Activated T-helper 1 cell treated with anti-CD3 and anti-CD28 coated beads, Interleukin-12 subunit alpha, Interleukin-12 subunit beta, Interleukin-2, Interleukin-4 antibody, amounts not matched to agents 30 ng/mL and 10 ng/mL and 1 ng/mL, durations not matched to agents 14 hours and 24 hours and 36 hours (primary cell): ENCODE measurements around the gene E2F3. TPM values are rescaled to one million over a fixed set of nuclear protein-coding genes. Genes with fewer than 3 reads are reported as not detected.
A peak's percentile ranks its signal among the peaks of the same experiment; 100 is the strongest.
"Not testable (repeated sequence)": the region's sequence is repeated elsewhere in the genome, so short reads cannot be mapped to it uniquely, and the experiment has no call there.

Experiments
- DNase-seq: peaks from one replicate; pipeline ENCODE4 v3.0.0; 2021; ENCODE audit warnings: low spot score
- H3K27ac Mint-ChIP-seq: one replicate; pipeline ENCODE4 v1.8.0; 2021; ENCODE audit warnings: mild to moderate bottlenecking, mixed read lengths
- H3K27me3 Mint-ChIP-seq: one replicate; pipeline ENCODE4 v1.8.0; 2022; ENCODE audit warnings: mild to moderate bottlenecking, moderate library complexity, mixed read lengths; ENCODE audit not compliant: insufficient read depth
- H3K36me3 Mint-ChIP-seq: one replicate; pipeline ENCODE4 v1.8.0; 2021; ENCODE audit warnings: low read depth, mixed read lengths
- H3K4me1 Mint-ChIP-seq: one replicate; pipeline ENCODE4 v1.8.0; 2021; ENCODE audit warnings: low read depth, mixed read lengths
- H3K4me3 Mint-ChIP-seq: one replicate; pipeline ENCODE4 v1.8.0; 2021; ENCODE audit warnings: mild to moderate bottlenecking, moderate library complexity, mixed read lengths
- H3K9me3 Mint-ChIP-seq: one replicate; pipeline ENCODE4 v1.8.0; 2021; ENCODE audit warnings: mixed read lengths
- intact Hi-C: fragments of 100-400 bp; cut with micrococcal nuclease; formaldehyde crosslinking; loops from one replicate; pipeline ENCODE4 v1.15.1; 2024
- total RNA-seq: library from RNA; stranded (reverse); gene quantifications from 2 replicates; pipeline ENCODE4 v1.2.3, GENCODE V29; 2022

The E2F3 gene
- total RNA-seq, 1 donor from 2014 or later, result 30.5 TPM

- DNase-seq, H3K9me3 Mint-ChIP-seq, H3K27me3 Mint-ChIP-seq, H3K4me3 Mint-ChIP-seq, H3K27ac Mint-ChIP-seq, intact Hi-C loops: not testable (repeated sequence)
- Mint-ChIP-seq H3K4me1 (peaks cover 26% of the 10 kb centered on the region), H3K36me3 (peaks cover 33% of the 10 kb centered on the region)
These were observed 63.9 kb downstream of the E2F3 start for GRCh38 chr6:20465616-20466015.

DNA sequence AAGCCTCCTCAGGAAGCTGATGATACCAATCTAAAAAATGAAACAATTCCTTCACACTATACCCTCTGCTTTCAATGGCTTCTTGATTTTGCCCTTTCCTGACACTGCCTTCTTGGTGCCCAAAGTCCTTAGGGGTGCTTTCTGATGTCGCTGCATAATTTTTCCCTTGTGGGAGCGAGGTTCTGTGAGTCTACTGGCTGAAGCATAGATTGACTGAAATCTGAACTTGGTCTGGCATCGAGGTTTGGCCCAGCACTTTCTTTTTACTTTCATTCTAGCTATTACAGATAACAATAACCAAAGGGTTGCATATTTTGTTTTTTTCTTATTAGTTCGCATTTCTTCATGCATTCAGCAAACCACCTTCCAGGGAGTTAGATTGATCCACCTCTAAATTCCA lies 65.8 kb downstream of the E2F3 start:
- intact Hi-C loops, result no loop called here
- no peak overlapping the region for H3K4me3 Mint-ChIP-seq
- H3K27ac Mint-ChIP-seq, result no peak overlapping the region
- no peaks in the 10 kb centered on the region for H3K9me3 Mint-ChIP-seq
- no peaks in the 10 kb centered on the region for H3K27me3 Mint-ChIP-seq
- no peak for DNase-seq
- peaks cover 26% of the 10 kb centered on the region for H3K4me1 Mint-ChIP-seq
- peaks cover 30% of the 10 kb centered on the region for H3K36me3 Mint-ChIP-seq

DNA sequence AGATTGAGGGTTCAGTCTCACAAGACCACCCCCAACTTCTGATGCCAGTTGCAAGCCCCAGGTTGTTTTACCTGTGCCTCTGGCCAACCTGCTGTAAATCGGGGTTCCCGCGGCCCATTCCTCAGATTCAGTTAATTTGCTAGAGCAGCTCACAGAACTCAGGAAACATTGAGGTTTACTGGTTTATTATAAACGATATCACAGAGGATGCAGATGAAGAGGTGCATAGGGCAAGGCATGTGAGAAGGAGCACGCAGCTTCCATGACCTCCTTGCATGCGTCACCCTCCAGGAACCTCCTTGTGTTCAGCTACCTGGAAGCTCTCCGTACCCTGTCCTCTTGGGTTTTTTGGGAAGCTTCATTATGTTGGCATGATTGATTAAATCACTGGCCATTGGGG lies 66.5 kb downstream of the E2F3 start:
- Mint-ChIP-seq H3K27ac (no peak overlapping the region), H3K9me3 (no peaks in the 10 kb centered on the region), H3K27me3 (no peaks in the 10 kb centered on the region), H3K4me1 (peaks cover 26% of the 10 kb centered on the region), H3K36me3 (peaks cover 30% of the 10 kb centered on the region), H3K4me3 (no peak overlapping the region)
- no peak for DNase-seq
- intact Hi-C loops, result no loop called here

DNA sequence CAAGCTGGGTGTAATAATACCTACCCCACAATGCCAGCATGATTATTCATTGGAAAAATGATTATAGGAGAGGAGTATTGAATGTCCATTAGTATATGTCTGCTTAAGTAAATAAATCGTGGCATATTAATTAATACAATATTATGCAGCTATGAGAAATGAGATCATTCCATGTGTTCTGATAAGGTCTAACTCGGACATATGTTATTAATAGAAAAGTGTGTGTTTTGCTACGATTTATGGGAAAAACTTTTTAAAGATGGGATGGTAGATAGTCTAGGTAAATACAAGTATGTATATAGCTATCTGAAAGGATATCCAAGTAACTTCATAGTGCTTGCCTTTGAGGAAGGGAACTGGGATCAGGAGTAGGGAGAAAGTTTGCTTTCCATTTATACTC lies 71.1 kb downstream of the E2F3 start:
- H3K27ac Mint-ChIP-seq, result no peak overlapping the region
- no peaks in the 10 kb centered on the region for H3K9me3 Mint-ChIP-seq
- H3K4me3 Mint-ChIP-seq, result no peak overlapping the region
- no peaks in the 10 kb centered on the region for H3K27me3 Mint-ChIP-seq
- no peak for DNase-seq
- intact Hi-C loops, result no loop called here
- peaks cover 8% of the 10 kb centered on the region for H3K36me3 Mint-ChIP-seq
- H3K4me1 Mint-ChIP-seq, result peaks cover 20% of the 10 kb centered on the region

GRCh38 chr6:20473518-20473917 lies 71.8 kb downstream of the E2F3 start:
- Mint-ChIP-seq H3K9me3 (no peaks in the 10 kb centered on the region), H3K36me3 (peaks cover 8% of the 10 kb centered on the region), H3K4me1 (peaks cover 16% of the 10 kb centered on the region), H3K27me3 (no peaks in the 10 kb centered on the region), H3K27ac (no peak overlapping the region), H3K4me3 (no peak overlapping the region)
- DNase-seq, result no peak
- intact Hi-C loops, result no loop called here

- no peak overlapping the region for H3K27ac Mint-ChIP-seq
- H3K9me3 Mint-ChIP-seq, result no peaks in the 10 kb centered on the region
- H3K27me3 Mint-ChIP-seq, result no peaks in the 10 kb centered on the region
- peaks cover 4% of the 10 kb centered on the region for H3K36me3 Mint-ChIP-seq
- intact Hi-C loops, result no loop called here
- peaks cover 13% of the 10 kb centered on the region for H3K4me1 Mint-ChIP-seq
- DNase-seq, result no peak
- H3K4me3 Mint-ChIP-seq, result no peak overlapping the region
These were observed 73.3 kb downstream of the E2F3 start for GRCh38 chr6:20474874-20475542.

- no peak overlapping the region for H3K27ac Mint-ChIP-seq
- no peaks in the 10 kb centered on the region for H3K27me3 Mint-ChIP-seq
- no peak overlapping the region for H3K4me3 Mint-ChIP-seq
- intact Hi-C loops, result no loop called here
- H3K9me3 Mint-ChIP-seq, result no peaks in the 10 kb centered on the region
- H3K36me3 Mint-ChIP-seq, result peaks cover 8% of the 10 kb centered on the region
- DNase-seq, result no peak
- peaks cover 15% of the 10 kb centered on the region for H3K4me1 Mint-ChIP-seq
These were observed 74.9 kb downstream of the E2F3 start for GRCh38 chr6:20476501-20477043.

DNA sequence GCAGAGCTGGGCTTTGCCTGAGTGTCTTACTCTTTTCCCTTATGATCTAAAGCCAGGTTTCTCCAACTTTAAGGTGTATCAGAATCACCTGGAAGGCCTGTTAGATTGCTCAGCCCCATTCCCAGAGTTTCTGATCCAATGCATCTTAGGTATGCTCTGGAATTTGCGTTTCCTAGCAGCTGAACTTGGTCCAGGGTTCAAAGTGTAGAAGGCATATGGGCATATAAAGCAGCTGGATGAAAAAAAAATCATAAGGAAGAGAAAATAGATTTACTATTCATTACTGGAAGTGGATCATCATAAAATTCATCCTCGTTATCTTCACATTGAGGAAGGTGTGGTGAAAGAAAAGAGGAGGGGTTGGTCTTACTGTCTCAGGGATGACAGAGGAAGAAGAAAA lies 75.8 kb downstream of the E2F3 start:
- intact Hi-C loops, result no loop called here
- no peak overlapping the region for H3K4me3 Mint-ChIP-seq
- no peak overlapping the region for H3K27ac Mint-ChIP-seq
- DNase-seq, result no peak
- peaks cover 12% of the 10 kb centered on the region for H3K36me3 Mint-ChIP-seq
- H3K9me3 Mint-ChIP-seq, result no peaks in the 10 kb centered on the region
- H3K4me1 Mint-ChIP-seq, result peaks cover 15% of the 10 kb centered on the region
- H3K27me3 Mint-ChIP-seq, result no peaks in the 10 kb centered on the region

DNA sequence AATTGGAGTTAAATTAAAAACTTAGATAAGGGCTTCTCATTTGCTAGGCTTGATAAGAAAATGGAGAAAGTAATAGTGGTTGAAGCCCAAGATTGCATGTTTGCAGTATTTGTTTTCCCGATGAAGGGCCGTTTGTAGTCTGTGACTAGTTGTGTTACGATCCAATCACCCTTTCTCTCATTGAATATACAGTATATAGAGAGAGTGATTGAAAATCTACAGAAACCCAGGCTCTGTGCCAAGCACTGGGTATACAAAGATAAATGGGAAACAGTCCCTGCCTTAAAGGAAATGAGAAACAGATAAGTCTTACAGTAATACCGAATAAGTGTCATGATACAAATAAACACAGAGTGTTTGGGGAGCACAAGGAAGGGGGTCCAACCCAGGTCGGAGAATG lies 77.4 kb downstream of the E2F3 start:
- Mint-ChIP-seq H3K36me3 (peaks cover 21% of the 10 kb centered on the region), H3K4me3 (no peak overlapping the region), H3K27me3 (no peaks in the 10 kb centered on the region), H3K4me1 (peaks cover 15% of the 10 kb centered on the region), H3K9me3 (no peaks in the 10 kb centered on the region), H3K27ac (no peak overlapping the region)
- no peak for DNase-seq
- intact Hi-C loops, result no loop called here

DNA sequence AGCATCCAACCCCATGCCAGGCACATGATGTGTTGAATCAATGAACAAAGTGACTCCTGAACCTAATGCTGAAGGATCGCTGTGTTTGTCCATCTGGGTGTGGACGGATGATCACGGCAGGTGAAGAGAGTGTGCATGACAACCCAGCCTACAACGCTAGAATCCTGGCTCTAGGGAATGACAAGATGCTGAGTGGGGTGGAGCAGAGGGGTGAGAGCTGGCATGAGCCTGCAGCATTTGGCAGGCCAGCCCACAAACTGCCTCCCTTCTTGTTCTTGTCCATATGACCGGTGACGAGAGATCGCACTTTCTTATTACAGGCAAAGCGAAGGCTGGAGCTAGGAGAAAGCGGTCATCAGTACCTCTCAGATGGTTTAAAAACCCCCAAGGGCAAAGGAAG lies 77.8 kb downstream of the E2F3 start:
- no peaks in the 10 kb centered on the region for H3K9me3 Mint-ChIP-seq
- intact Hi-C loops, result no loop called here
- no peak overlapping the region for H3K4me3 Mint-ChIP-seq
- DNase-seq, result no peak
- H3K27me3 Mint-ChIP-seq, result no peaks in the 10 kb centered on the region
- peaks cover 10% of the 10 kb centered on the region for H3K4me1 Mint-ChIP-seq
- H3K27ac Mint-ChIP-seq, result no peak overlapping the region
- H3K36me3 Mint-ChIP-seq, result peaks cover 24% of the 10 kb centered on the region

DNA sequence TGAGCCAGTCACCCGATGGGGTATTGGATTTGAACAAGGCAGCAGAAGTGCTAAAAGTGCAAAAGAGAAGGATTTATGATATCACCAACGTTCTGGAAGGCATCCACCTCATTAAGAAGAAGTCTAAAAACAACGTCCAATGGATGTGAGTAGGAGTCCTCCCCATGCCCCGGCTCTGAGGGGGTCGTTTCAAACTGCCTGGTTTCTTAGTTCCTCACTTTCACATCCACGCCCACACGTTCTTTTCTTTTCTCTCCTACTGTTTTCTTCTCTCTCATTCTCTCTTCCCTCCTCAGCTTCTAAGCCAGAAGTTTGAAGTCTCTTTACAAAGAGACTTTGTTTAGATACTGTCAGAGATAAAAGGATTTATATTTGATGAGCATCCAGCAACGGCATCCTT lies 79.6 kb downstream of the E2F3 start:
- H3K36me3 Mint-ChIP-seq, result peaks cover 26% of the 10 kb centered on the region

DNA sequence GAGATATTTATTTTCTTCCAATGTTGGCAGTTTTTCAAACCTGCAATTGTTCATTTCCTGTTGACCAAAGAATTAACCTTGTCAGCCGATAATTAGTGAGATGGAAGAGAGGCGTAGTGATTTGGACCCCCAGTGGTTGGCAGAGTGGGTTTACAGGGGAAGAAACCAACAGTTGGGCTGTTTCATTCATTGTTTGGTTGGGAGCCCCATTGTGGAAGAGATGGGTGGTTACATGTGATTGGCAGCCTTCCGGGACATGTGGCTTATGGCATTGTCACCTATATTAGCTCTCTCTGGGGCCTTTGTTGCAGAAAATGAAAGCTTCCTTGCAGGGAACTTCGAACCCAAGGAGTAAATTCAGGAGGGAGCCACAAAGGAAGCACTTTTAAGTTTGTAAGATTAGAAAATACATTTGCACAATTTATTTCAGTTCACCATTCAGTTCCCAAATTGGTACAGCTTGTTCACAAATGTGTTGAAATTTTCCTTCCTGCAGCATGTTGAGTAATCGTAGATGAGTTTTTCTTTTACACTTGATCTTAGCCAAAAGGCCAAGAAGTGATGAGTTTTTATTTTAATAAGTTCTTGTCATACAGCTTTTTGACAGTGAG lies 82.3 kb downstream of the E2F3 start:
- Mint-ChIP-seq H3K4me1 (peaks cover 10% of the 10 kb centered on the region), H3K27me3 (no peaks in the 10 kb centered on the region), H3K4me3 (no peak overlapping the region), H3K9me3 (no peaks in the 10 kb centered on the region), H3K27ac (peak overlapping the region; percentile 14), H3K36me3 (peaks cover 46% of the 10 kb centered on the region)
- intact Hi-C loops, result no loop called here
- no peak for DNase-seq

More for the DNA sequence above, 79.6 kb downstream of the E2F3 start:
- Mint-ChIP-seq H3K27ac (no peak overlapping the region), H3K4me3 (no peak overlapping the region), H3K27me3 (no peaks in the 10 kb centered on the region), H3K9me3 (no peaks in the 10 kb centered on the region), H3K4me1 (peaks cover 10% of the 10 kb centered on the region)
- intact Hi-C loops, result no loop called here
- DNase-seq, result no peak

GRCh38 chr6:20486641-20487040 lies 85.0 kb downstream of the E2F3 start:
- Mint-ChIP-seq H3K36me3 (peaks cover 54% of the 10 kb centered on the region), H3K9me3 (no peaks in the 10 kb centered on the region), H3K27ac (no peak overlapping the region), H3K27me3 (no peaks in the 10 kb centered on the region), H3K4me1 (peaks cover 5% of the 10 kb centered on the region), H3K4me3 (no peak overlapping the region)
- no peak for DNase-seq
- intact Hi-C loops, result no loop called here
